ENCODE results near the gene CTSF.

- TF ChIP-seq GATA3 (IDR thresholded peaks at IDR 0.05; ENCODE audit: low read depth, low read length) (no peak), GATA2 (IDR thresholded peaks at IDR 0.05; ENCODE audit: low read depth, low read length) (no peak)
These were observed 2.4 kb upstream of the CTSF start for GRCh38 chr11:66570850-66571180.
